GM20431 (cell line): ENCODE results near the gene POU4F1.
"Not testable (repeated sequence)": the region's sequence is repeated elsewhere in the genome, so short reads cannot be mapped to it uniquely, and the experiment has no call there.

Experiments used
- in situ Hi-C: fragments of 300-500 bp; cut with MseI, MboI; formaldehyde crosslinking; loops from one replicate; pipeline ENCODE4 v1.15.0; 2020; ENCODE audit warnings: low sequenced_read_pairs; ENCODE audit not compliant: unreplicated experiment

The POU4F1 gene

GRCh38 chr13:78603240-78603957 is at the start of gene POU4F1:
TSS of gene POU4F1 (minus strand) at chr13:78603552. CDS start at chr13:78603326, 226 bp downstream.
- in situ Hi-C loops = no loop called here

- in situ Hi-C loops = no loop called here
Measured at GRCh38 chr13:78652651-78653050, 49.3 kb upstream of the POU4F1 start.

- in situ Hi-C loops = no loop called here
Measured at GRCh38 chr13:78650717-78651083, 47.3 kb upstream of the POU4F1 start.

GRCh38 chr13:78649997-78650716 is 46.8 kb upstream of the POU4F1 start:
- in situ Hi-C loops = no loop called here

GRCh38 chr13:78647109-78647678 is 43.8 kb upstream of the POU4F1 start:
- in situ Hi-C loops = not testable (repeated sequence)

- in situ Hi-C loops = no loop called here
Measured at GRCh38 chr13:78638216-78638615, 34.9 kb upstream of the POU4F1 start.

- in situ Hi-C loops = no loop called here
Measured at GRCh38 chr13:78636495-78636894, 33.1 kb upstream of the POU4F1 start.

GRCh38 chr13:78632996-78633395 is 29.6 kb upstream of the POU4F1 start:
- in situ Hi-C loops = no loop called here

- in situ Hi-C loops = no loop called here
Measured at GRCh38 chr13:78631077-78631476, 27.7 kb upstream of the POU4F1 start.

- in situ Hi-C loops = no loop called here
Measured at GRCh38 chr13:78630511-78630910, 27.2 kb upstream of the POU4F1 start.

GRCh38 chr13:78625384-78625783 is 22.0 kb upstream of the POU4F1 start:
- in situ Hi-C loops = no loop called here

GRCh38 chr13:78623132-78623531 is 19.8 kb upstream of the POU4F1 start:
- in situ Hi-C loops = no loop called here

GRCh38 chr13:78620936-78621470 is 17.7 kb upstream of the POU4F1 start:
- in situ Hi-C loops = no loop called here

- in situ Hi-C loops = no loop called here
Measured at GRCh38 chr13:78618411-78618810, 15.1 kb upstream of the POU4F1 start.

- in situ Hi-C loops = no loop called here
Measured at GRCh38 chr13:78611040-78611439, 7.7 kb upstream of the POU4F1 start.

- in situ Hi-C loops = no loop called here
Measured at GRCh38 chr13:78610381-78610883, 7.1 kb upstream of the POU4F1 start.

GRCh38 chr13:78609464-78610205 is 6.3 kb upstream of the POU4F1 start:
- in situ Hi-C loops = no loop called here

- in situ Hi-C loops = no loop called here
Measured at GRCh38 chr13:78608688-78609463, 5.5 kb upstream of the POU4F1 start.

- in situ Hi-C loops = no loop called here
Measured at GRCh38 chr13:78608252-78608687, 4.9 kb upstream of the POU4F1 start.
